K562 (cell line): Measurements from ENCODE around the gene ALDH18A1. TPM values are rescaled to one million over a fixed set of nuclear protein-coding genes. Genes with fewer than 3 reads are reported as not detected.

ENCODE experiments used
- ATAC-seq: fragments of 200-7000 bp; cut with Tn5 transposase; 3 replicates; pipeline ENCODE4 v1.9.1; 2020; ENCODE audit warnings: moderate library complexity
- BruUV-seq: library from RNA; stranded (reverse); fragments of 400-500 nt; replicated peaks from 2 replicates; lab custom pipeline; 2021; lab: Mats Ljungman, UMichigan
- CTCF ChIA-PET: fragments of 300-600 bp; formaldehyde crosslinking; extraction: SDS; loops from one replicate; lab custom pipeline; 2021; ENCODE audit warnings: low intra/inter-chr PET ratio; lab: Yijun Ruan, JAX
- POLR2A ChIA-PET: fragments of 300-600, 350-650 bp; sonication (Branson Sonifier 250); formaldehyde crosslinking; extraction: SDS; loops from one replicate; lab custom pipeline; 2021; ENCODE audit warnings: antibody characterized with exemption, inconsistent platforms; lab: Yijun Ruan, JAX
- DNase-seq, 4 experiments: peaks; one replicate each; pipeline versions ENCODE4 v3.0.0 to v3.0.0-alpha.2; 2011 to 2018; ENCODE audit warnings: low spot score in 3 of 4, mixed read lengths in 3 of 4; ENCODE audit errors: extremely low read depth in 1 of 4
- FAIRE-seq: peaks from 2 replicates; lab custom pipeline; 2011; peaks lifted over from hg19 to GRCh38; lab: Jason Lieb, UNC
- H2AFZ ChIP-seq: 2 replicates; pipeline ENCODE4 v1.6.0; 2011; ENCODE audit warnings: low read depth, low read length, control low read depth, inconsistent platforms
- H3K27ac ChIP-seq: fragments of 200-600 bp; 3 replicates; pipeline ENCODE4 v1.8.0; 2011; ENCODE audit warnings: low read depth, mild to moderate bottlenecking, control low read depth, inconsistent platforms, low read length, moderate library complexity, mixed read lengths; ENCODE audit errors: extremely low read depth
- H3K27me3 ChIP-seq, 2 experiments: fragments of 300-600 bp in 1 of 2; 2 replicates in 1 of 2; 3 replicates in 1 of 2; pipeline versions ENCODE4 v1.6.0 to v1.8.0; 2011; ENCODE audit warnings: inconsistent platforms in 2 of 2, low read length in 2 of 2, mild to moderate bottlenecking in 1 of 2, mixed read lengths in 1 of 2, moderate library complexity in 1 of 2; ENCODE audit not compliant: control insufficient read depth in 2 of 2, insufficient read depth in 2 of 2
- H3K36me3 ChIP-seq: fragments of 300-600 bp; 3 replicates; pipeline ENCODE4 v1.8.0; 2011; ENCODE audit warnings: mild to moderate bottlenecking, low read length, inconsistent platforms; ENCODE audit not compliant: control insufficient read depth, insufficient read depth
- H3K4me1 ChIP-seq, 2 experiments: fragments of 200-600 bp in 1 of 2; replicated peaks in 1 of 2; 2 replicates in 1 of 2; 3 replicates in 1 of 2; pipeline versions ENCODE4 v1.5.1 to v1.8.0; 2011; ENCODE audit warnings: inconsistent platforms in 2 of 2, low read length in 2 of 2, mild to moderate bottlenecking in 1 of 2, mixed read lengths in 1 of 2, moderate library complexity in 1 of 2; ENCODE audit not compliant: control insufficient read depth in 2 of 2, insufficient read depth in 2 of 2
- H3K4me2 ChIP-seq: 2 replicates; pipeline ENCODE4 v1.6.1; 2011; ENCODE audit warnings: low read length, control low read depth, inconsistent platforms, mixed read lengths; ENCODE audit not compliant: insufficient read depth
- H3K4me3 ChIP-seq: fragments of 200-600 bp; sonication (generic), shearing (Covaris generic); 2 replicates; pipeline ENCODE4 v1.5.1; 2016; ENCODE audit warnings: control low read depth, inconsistent platforms
- H3K79me2 ChIP-seq: fragments of 200-600 bp; 3 replicates; pipeline ENCODE4 v1.8.0; 2011; ENCODE audit warnings: low read length, inconsistent platforms; ENCODE audit not compliant: control insufficient read depth, insufficient read depth
- H3K9ac ChIP-seq, 2 experiments: 2 replicates each; pipeline versions ENCODE4 v1.6.0 to v1.6.1; 2011; ENCODE audit warnings: low read depth in 2 of 2, low read length in 2 of 2, control low read depth in 1 of 2, inconsistent platforms in 1 of 2, mild to moderate bottlenecking in 1 of 2, mixed read lengths in 1 of 2; ENCODE audit not compliant: insufficient read depth in 1 of 2
- H3K9me1 ChIP-seq: one replicate; pipeline ENCODE4 v1.6.0; 2011; ENCODE audit warnings: inconsistent platforms, mild to moderate bottlenecking, low read length, moderate library complexity; ENCODE audit not compliant: control insufficient read depth, insufficient read depth
- H3K9me3 ChIP-seq: replicated peaks from 2 replicates; pipeline ENCODE4 v1.5.1; 2011; ENCODE audit warnings: low read depth, low read length, inconsistent platforms; ENCODE audit not compliant: control insufficient read depth, insufficient read depth
- H4K20me1 ChIP-seq: replicated peaks from 2 replicates; pipeline ENCODE4 v1.6.1; 2011; ENCODE audit warnings: low read length, inconsistent platforms, mixed read lengths; ENCODE audit not compliant: control insufficient read depth, insufficient read depth
- COPS2 ChIP-seq: fragments of 450-650 bp; conservative IDR thresholded peaks from 2 replicates; pipeline ENCODE4 v1.6.1; 2016; ENCODE audit warnings: mild to moderate bottlenecking, moderate library complexity
- CTCF ChIP-seq, 3 experiments: IDR thresholded peaks in 2 of 3; conservative IDR thresholded peaks in 1 of 3; 2 replicates each; pipeline ENCODE4 v1.5.1; 2011 to 2012; ENCODE audit warnings: low read length in 3 of 3, mild to moderate bottlenecking in 3 of 3, control low read depth in 2 of 3, improper control_type of control experiment in 1 of 3, inconsistent platforms in 1 of 3, low read depth in 1 of 3, mixed read lengths in 1 of 3, moderate library complexity in 1 of 3; ENCODE audit not compliant: insufficient read depth in 2 of 3
- HDAC3 ChIP-seq: fragments of 450-650 bp; IDR thresholded peaks from 2 replicates; pipeline ENCODE4 v1.6.1; 2018; ENCODE audit warnings: borderline replicate concordance, mild to moderate bottlenecking, moderate library complexity; ENCODE audit not compliant: partially characterized antibody
- HDAC8 ChIP-seq: fragments of 450-650 bp; IDR thresholded peaks from 2 replicates; pipeline ENCODE4 v1.6.1; 2016; ENCODE audit warnings: mild to moderate bottlenecking, missing genetic modification characterization, moderate library complexity, missing compliant biosample characterization
- JUN ChIP-seq, 2 experiments: sonication (generic) in 1 of 2; formaldehyde crosslinking in 1 of 2; IDR thresholded peaks; 2 replicates each; pipeline versions ENCODE4 v1.6.1 to v1.8.0; 2012 to 2022; ENCODE audit warnings: borderline replicate concordance in 2 of 2, mild to moderate bottlenecking in 2 of 2, improper control_type of control experiment in 1 of 2, low read depth in 1 of 2, low read length in 1 of 2, missing genetic modification reagents in 1 of 2
- NCOA2 ChIP-seq, 2 experiments: fragments of 450-650 bp; IDR thresholded peaks; 2 replicates each; pipeline ENCODE4 v1.6.1; 2018; ENCODE audit warnings: mild to moderate bottlenecking in 2 of 2, moderate library complexity in 1 of 2; ENCODE audit not compliant: partially characterized antibody in 2 of 2
- RFX1 ChIP-seq: fragments of 450-650 bp; IDR thresholded peaks from 2 replicates; pipeline ENCODE4 v1.6.1; 2016; ENCODE audit warnings: mild to moderate bottlenecking, moderate library complexity
- TAF9B ChIP-seq: fragments of 450-650 bp; IDR thresholded peaks from 2 replicates; pipeline ENCODE4 v1.6.1; 2018; ENCODE audit warnings: mild to moderate bottlenecking; ENCODE audit not compliant: partially characterized antibody
- ZNF12 ChIP-seq: sonication (generic); formaldehyde crosslinking; IDR thresholded peaks from 2 replicates; pipeline ENCODE4 v1.4.0; 2020; ENCODE audit warnings: mild to moderate bottlenecking, missing genetic modification reagents
- WGBS: fragments of 100-300 bp; shearing (Covaris generic); methylation state at CpG from one replicate; pipeline ENCODE4 v1.1.6; 2016; ENCODE audit warnings: low coverage, mixed read lengths; ENCODE audit not compliant: insufficient coverage; ENCODE audit errors: missing lambda C conversion rate; 5-methylcytosine and 5-hydroxymethylcytosine counted together
- in situ Hi-C: fragments of 300-500 bp; cut with MboI; formaldehyde crosslinking; loops from 4 replicates; pipeline ENCODE4 v1.15.0; 2018; ENCODE audit warnings: inconsistent platforms, mixed read lengths
- intact Hi-C: fragments of 100-400 bp; cut with micrococcal nuclease; formaldehyde crosslinking; loops from 2 replicates; pipeline ENCODE4 v1.14.2; 2022
- polyA plus RNA-seq, 8 experiments: library from polyadenylated mRNA; depleted of rRNA in 4 of 8; stranded (reverse) in 5 of 8; unstranded in 3 of 8; fragments of >200 nt; fragmentation: Nextera tagmentation in 2 of 8; fragmentation: Illumina TruSeq in 1 of 8; extraction: Ambion mirVana in 2 of 8; extraction: Trizol in 1 of 8; gene quantifications; 2 replicates each; pipeline versions ENCODE4 v1.2.1 to v1.2.3, GENCODE V29; 2011 to 2014; ENCODE audit warnings: inconsistent platforms in 1 of 8, missing spikeins in 1 of 8
- total RNA-seq, 7 experiments: library from RNA; depleted of rRNA in 6 of 7; stranded (reverse); fragments of >200 nt in 6 of 7; fragmentation: Illumina TruSeq in 2 of 7; extraction: Trizol in 2 of 7; gene quantifications; 2 replicates each; pipeline versions ENCODE4 v1.2.1 to v1.2.3, GENCODE V29; 2011 to 2021; ENCODE audit warnings: low replicate concordance in 1 of 7
- TF ChIP-seq, protein P1 (sequence below): fragments of 250-450 bp; sonication (Bioruptor Pico); IDR thresholded peaks from 2 replicates; pipeline ENCODE4 v1.5.0; 2021; ENCODE audit warnings: mild to moderate bottlenecking, moderate library complexity
- TF ChIP-seq, protein P2 (sequence below), 2 experiments: IDR thresholded peaks; 2 replicates each; pipeline ENCODE4 v1.6.1; 2011; ENCODE audit warnings: borderline replicate concordance in 1 of 2, control low read depth in 1 of 2, low read depth in 1 of 2, low read length in 1 of 2, mild to moderate bottlenecking in 1 of 2, mixed read lengths in 1 of 2, moderate library complexity in 1 of 2; ENCODE audit not compliant: insufficient read depth in 1 of 2, insufficient read length in 1 of 2, poor library complexity in 1 of 2, severe bottlenecking in 1 of 2; ENCODE audit errors: extremely low read depth in 1 of 2

The ALDH18A1 gene
- total and polyA plus RNA-seq, 9 of the 15 experiments (the other 6 are each of a cell fraction or from before 2014, with no cell fraction given): 12.0 to 83.3 (median 43.8) TPM

GRCh38 chr10:95601116-95601719, 55.3 kb downstream of the ALDH18A1 start (continued):
- peak in 1 of 2 experiments; percentile 54 for TF ChIP-seq NCOA2 (IDR thresholded peaks at IDR 0.05; ENCODE audit: partially characterized antibody in 2 of 2)
- TF ChIP-seq, protein P1, sequence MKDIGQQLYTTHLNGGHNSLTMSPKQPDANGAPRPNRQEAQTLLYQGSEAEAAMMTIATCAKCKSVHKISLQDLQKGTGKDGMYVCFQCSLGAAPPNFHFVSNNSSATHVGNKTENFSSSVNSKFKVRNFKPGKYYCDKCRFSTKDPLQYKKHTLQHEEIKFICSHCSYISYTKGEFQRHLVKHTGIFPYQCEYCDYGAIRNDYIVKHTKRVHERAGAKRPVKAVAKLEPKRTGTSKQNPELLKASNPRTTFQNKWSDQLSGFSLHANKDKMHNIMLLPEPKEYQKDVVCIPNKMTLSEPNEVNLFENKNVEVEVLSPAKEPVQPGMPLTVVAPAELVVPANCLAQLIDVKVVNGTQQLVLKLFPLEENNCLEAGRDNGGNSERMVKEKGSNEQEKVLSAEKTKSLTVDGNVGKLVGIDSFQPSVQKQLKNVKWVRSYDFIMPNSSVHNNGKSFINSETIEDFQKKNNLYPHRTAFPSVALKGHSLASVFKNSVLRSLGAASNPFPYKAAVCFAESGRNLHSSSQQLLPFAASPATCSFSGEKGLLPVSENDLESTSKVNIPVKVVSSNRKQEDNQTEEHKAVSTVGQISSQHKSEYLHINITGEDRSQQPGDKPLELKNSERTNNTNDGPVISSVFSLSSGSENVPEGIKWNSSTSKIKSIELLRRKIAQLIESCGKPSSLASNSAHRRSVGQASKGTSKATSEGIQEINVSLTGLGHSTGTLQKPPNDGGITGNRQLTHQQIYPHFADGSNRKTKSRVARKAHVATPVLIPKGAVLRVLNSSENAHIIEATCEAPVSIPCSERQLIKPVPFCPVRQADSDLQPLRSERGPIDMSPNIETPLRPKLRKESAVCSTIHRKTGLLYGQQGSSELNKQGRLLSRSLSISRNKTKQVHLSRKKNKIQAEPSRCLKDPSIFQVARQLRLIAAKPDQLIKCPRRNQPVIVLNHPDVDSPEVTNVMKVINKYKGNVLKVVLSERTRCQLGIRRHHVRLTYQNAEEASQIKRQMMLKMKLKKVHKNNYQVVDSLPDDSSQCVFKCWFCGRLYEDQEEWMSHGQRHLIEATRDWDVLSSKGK (CRISPR knock-in tag): no peak
- no peak for TF ChIP-seq COPS2
- TF ChIP-seq, all 486 proteins: peak for 17

DNA sequence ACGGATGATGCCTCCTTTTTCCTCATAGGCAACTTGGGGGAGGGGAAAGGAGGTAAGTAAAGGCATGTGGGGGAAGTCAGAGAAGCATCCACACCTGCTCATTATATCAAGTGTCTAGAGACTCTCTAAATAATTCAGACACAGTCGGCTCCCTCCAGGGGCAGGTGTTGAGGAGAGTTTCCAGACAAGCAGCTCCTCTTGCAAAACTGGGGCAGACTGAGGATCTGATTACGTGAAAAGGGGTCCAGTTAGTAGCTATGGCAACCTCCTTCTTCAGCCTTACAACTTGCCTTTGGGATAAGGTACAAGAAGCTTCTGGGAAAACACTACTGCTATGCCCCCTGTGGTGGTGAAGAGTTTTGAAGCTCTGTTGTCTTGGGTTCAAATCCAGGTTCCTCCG, 56.4 kb downstream of the ALDH18A1 start:
- H3K79me2 ChIP-seq: no peaks in the 10 kb centered on the region
- 77% methylated on average over 4 of the region's 4 CpGs for WGBS
- in situ Hi-C loops (loop anchor here (5.0 to 25.0 kb wide), 4 partner anchors 168 to 988 kb away; no protein-coding TSS in a partner anchor), intact Hi-C loops (no loop called here)
- H3K27me3 ChIP-seq: no peaks in the 10 kb centered on the region
- H3K4me2 ChIP-seq: no peak overlapping the region
- no peaks in the 10 kb centered on the region for H3K9me1 ChIP-seq
- ChIA-PET CTCF (interaction anchor here (0.6 to 6.6 kb wide), 4 partner anchors 106 to 225 kb away, joined by 3 to 62 read pairs (median 20); no protein-coding TSS in a partner anchor), POLR2A (interaction anchor here (0.5 to 2.6 kb wide), 3 partner anchors 10 to 398 kb away, joined by 3 to 10 read pairs (median 3); no protein-coding TSS in a partner anchor)
- H3K36me3 ChIP-seq: peaks cover under 1% of the 10 kb centered on the region; the same call in 1 of the 3 replicates
- no peaks in the 10 kb centered on the region for H3K4me1 ChIP-seq
- no peak for FAIRE-seq
- no peaks in the 10 kb centered on the region for H4K20me1 ChIP-seq
- DNase-seq: peak in 2 of 4 experiments; percentile 4 to 23
- no peak for ATAC-seq
- H3K27ac ChIP-seq: no peak overlapping the region
- H3K4me3 ChIP-seq: no peak overlapping the region
- H3K9me3 ChIP-seq: no peaks in the 10 kb centered on the region
- H2AFZ ChIP-seq: no peak overlapping the region
- no peak overlapping the region for H3K9ac ChIP-seq
- BruUV-seq: no TSS peak
- TF ChIP-seq TAF9B: no peak
- peak in 1 of 3 experiments; percentile 11; a peak in 1 of 6 replicates for TF ChIP-seq CTCF (IDR thresholded peaks at IDR 0.05 in 2 of 3, conservative IDR thresholded peaks at IDR 0.05 in 1 of 3; ENCODE audit: insufficient read depth in 2 of 3, low read depth in 1 of 3, low read length in 3 of 3)
- TF ChIP-seq JUN (IDR thresholded peaks at IDR 0.05; ENCODE audit: borderline replicate concordance, low read depth, low read length): no peak
- TF ChIP-seq JUN (CRISPR knock-in tag; IDR thresholded peaks at IDR 0.05; ENCODE audit: borderline replicate concordance): no peak
- peak; percentile 51 for TF ChIP-seq RFX1
- TF ChIP-seq ZNF12 (CRISPR knock-in tag): no peak
- TF ChIP-seq HDAC3: no peak
- no peak for TF ChIP-seq HDAC8 (tag)
- TF ChIP-seq, protein P2, sequence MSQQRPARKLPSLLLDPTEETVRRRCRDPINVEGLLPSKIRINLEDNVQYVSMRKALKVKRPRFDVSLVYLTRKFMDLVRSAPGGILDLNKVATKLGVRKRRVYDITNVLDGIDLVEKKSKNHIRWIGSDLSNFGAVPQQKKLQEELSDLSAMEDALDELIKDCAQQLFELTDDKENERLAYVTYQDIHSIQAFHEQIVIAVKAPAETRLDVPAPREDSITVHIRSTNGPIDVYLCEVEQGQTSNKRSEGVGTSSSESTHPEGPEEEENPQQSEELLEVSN (IDR thresholded peaks at IDR 0.05; ENCODE audit: borderline replicate concordance in 1 of 2, extremely low read depth in 1 of 2, insufficient read depth in 1 of 2, insufficient read length in 1 of 2, low read depth in 1 of 2, low read length in 1 of 2, poor library complexity in 1 of 2, severe bottlenecking in 1 of 2): no peak
